SW480 (cell line): ENCODE measurements around the gene FERD3L.
"Not testable (repeated sequence)": the region's sequence is repeated elsewhere in the genome, so short reads cannot be mapped to it uniquely, and the experiment has no call there.

Source experiments
- DNase-seq: peaks from one replicate; pipeline ENCODE4 v3.0.0-alpha.2; 2016; ENCODE audit warnings: low spot score

The FERD3L gene, protein sequence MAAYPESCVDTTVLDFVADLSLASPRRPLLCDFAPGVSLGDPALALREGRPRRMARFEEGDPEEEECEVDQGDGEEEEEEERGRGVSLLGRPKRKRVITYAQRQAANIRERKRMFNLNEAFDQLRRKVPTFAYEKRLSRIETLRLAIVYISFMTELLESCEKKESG

DNA sequence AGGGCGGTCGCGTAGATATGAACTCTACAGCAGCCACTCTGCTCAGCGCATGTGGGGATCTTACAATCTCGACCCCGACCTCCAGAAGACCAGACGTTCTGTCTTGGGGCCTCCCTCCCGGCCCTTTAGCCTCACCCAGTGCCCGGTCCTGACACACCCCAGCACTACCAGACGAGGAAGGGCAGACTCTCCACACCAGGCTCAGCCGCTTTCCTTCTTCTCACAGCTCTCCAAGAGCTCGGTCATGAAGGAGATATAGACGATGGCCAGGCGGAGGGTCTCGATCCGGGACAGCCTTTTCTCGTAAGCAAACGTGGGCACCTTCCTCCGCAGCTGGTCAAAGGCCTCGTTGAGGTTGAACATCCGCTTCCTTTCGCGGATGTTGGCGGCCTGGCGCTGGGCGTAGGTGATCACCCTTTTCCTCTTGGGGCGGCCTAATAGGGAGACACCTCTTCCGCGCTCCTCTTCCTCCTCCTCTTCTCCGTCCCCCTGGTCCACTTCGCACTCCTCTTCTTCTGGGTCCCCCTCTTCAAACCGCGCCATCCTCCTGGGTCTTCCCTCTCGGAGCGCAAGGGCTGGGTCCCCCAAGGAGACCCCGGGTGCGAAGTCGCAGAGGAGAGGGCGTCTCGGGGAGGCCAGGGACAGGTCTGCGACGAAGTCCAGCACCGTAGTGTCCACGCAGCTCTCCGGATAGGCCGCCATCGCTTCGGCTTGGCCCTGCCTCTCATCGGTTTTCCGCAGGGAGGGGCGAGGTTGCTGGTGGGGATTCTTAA is at the start of gene FERD3L:
Gene FERD3L (minus strand): TSS at position 761 of the 773 bp plus-strand sequence. CDS start 59 bp downstream, at position 702.
- DNase-seq, result no peak

DNA sequence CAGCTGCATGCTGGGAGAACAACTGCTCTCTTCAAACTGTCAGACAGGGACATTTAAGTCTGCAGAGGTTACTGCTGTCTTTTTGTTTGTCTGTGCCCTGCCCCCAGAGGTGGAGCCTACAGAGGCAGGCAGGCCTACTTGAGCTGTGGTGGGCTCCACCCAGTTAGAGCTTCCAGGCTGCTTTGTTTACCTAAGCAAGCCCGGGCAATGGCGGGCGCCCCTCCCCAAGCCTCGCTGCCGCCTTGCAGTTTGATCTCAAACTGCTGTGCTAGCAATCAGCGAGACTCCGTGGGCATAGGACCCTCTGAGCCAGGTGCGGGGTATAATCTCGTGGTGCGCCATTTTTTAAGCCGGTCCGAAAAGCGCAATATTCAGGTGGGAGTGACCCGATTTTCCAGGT is 49.2 kb upstream of the FERD3L start:
- DNase-seq, result not testable (repeated sequence)

DNA sequence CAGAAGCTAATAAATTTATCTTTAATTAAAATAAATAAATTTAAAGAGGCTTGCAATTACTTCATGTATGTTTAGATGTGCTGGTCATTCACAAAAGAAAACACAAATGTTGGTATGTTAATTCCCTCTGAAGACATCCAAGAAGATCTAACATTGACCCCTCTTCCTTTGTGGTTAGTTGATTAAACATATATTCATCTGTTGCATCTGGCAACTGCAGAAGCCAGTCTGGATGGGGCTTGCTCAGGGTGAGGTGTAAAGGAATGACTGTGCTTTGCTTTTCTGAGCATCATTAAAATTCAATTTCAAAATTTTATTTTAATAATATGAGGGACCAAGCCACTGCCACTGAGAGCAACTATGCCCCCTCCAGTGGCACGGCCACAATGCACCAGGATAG is 36.4 kb upstream of the FERD3L start:
- DNase-seq, result no peak

DNA sequence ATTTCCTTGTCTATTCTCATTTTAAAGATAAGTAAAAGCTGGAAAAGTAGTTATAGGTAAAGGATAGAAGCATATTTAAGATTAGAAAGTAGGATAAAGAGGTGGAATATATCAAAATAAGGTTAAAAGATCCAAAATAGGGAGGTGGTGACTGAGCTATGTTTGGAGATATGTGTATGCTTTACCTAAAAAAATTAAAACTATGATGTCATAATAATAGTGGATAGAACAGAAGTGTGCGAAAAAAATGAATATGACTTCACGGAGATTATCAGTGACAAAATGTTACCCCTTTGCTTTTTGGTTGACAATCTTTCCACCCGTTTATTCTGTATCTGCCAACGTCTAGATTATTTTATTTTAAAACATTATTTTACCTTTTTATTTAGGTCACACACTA is 33.4 kb upstream of the FERD3L start:
- DNase-seq, result no peak

DNA sequence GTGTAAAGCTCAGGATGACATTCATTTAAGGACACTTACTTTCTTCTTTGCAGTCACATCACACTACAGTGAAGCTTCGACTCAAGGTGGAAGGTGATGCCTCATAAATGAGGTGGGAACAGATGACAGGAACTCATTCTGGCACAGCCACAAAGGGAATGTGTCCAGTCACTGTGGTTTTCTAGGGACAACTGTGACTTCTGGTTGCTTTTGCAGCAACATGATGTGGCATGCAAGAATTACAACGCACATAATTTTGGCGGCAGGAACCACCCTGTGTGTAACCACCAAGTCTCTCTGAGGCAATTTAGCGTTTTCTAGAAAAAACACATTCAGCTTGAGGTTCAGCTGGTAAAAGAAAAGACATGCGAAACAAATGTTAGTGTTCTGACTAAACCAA is 32.0 kb upstream of the FERD3L start:
- DNase-seq, result peak; percentile 89

DNA sequence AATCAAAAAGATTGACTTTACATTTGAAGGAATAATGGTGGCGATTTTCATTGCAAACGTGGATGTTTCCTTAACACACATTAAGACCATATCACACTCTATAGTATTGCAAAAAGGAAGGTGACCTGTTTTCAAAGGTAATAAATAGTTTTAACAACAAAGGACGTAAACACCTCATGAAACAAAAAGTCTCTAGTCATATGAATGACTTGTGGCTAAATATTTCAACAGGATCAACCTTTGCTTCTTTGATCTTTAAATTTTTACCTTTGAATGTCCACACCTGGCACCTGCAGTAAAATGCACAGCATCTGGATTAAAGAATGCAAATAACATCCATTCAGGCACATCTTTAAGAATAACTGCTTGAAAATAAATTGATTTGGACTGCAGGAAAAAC is 30.0 kb upstream of the FERD3L start:
- DNase-seq, result peak; percentile 92

DNA sequence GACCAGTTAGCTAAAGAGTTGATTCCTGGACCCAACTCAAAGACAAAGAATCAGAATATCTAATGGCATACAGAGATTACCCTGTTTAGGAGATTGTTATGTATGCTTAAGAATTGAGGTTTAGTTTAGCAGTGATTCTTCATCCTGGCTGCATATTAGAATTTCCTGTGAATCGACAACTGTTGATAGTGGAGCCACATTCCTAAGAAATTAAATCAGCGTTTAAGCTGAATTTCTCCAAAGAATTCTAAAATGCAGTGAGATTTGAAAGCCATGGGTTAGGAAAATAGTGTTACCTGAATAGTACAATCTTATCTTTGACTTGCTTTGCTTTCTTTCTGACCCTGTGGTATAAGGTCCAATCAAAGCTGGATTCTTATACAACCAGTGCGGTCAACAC is 16.4 kb upstream of the FERD3L start:
- no peak for DNase-seq

DNA sequence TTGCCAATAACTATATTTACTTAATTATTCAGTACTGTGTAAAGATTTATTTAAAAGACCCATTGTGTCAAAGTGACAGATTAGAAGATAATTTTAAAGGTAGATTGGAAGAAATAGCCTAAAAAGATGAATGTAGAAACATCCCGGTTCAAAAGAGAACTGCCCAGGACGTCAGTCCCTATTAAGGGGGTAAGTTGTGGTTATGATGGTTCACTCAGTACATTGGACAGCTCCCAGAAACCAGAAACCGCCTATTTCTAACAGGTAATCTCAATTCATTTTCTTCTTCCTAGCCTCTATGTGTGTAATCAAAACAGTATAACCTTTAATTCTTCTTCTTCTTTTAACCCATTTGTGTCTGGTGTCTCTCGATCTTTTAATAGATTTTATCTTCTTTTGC is 1.5 kb upstream of the FERD3L start:
- no peak for DNase-seq

DNA sequence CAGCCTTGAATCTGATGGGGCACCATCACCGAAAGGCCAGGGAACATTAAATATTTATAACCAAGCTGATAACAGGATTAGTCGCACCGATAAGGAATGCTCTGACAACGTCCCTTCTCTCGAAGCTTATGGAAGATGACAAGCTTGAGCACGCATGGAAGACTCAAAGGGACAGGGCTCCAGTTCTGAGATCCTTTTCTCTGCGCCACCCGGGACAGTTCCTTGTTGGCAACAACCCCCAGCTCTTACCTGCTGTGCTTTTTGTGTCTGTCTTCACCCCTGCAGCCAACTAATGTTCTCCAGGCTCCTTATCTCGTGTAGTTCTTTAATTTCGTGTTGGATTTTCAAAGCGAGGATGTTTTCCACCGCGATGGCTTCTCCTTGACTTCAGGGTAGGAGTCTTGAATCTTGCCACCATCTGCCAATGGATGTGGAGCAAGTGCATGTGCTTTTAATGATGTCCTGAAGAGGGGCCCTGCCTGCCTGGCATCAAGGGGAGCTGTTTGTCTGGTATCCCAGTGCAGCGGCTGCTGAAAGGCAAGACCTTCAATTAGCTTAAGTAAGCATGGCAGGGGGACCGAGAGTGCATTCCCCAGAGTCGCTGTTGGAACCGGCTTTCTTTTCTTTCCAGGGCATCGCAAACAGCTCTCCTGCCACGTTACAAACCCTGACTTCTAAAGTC is 354 bp upstream of the FERD3L start:
- DNase-seq, result no peak

DNA sequence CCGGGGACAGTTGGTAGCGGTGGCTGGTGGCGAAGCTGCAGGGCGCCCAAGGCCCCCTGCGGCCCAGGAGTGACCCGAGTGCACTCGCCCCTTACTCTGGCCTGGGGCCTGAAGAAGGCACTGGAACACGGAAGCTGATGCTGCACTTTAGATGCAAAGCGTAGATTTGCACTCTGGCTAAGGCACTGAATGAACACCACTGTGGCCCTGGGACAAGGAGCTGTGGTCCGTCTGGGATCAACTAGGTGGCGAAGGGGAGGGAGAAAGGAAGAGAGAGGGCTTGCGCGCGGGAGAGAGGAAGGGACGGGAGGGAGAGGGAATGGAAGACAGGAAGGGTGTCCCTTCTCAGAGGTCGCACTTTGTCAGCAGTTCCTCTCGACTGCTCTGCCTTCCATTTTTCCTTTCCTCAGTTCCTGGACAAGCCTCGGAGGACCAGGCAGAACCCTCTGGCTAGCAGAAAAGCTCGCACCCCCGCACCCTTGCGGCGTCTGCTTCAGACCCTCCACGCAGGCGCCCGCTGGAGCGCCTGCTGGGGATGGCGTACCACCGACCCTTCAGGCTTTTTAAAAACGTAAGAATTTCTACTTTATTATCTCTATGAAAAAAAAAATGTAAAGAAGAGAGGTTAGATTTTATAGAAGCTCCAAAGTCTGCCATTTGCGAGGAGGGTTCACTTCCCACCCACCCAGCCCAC is 1.2 kb downstream of the FERD3L start:
- no peak for DNase-seq

DNA sequence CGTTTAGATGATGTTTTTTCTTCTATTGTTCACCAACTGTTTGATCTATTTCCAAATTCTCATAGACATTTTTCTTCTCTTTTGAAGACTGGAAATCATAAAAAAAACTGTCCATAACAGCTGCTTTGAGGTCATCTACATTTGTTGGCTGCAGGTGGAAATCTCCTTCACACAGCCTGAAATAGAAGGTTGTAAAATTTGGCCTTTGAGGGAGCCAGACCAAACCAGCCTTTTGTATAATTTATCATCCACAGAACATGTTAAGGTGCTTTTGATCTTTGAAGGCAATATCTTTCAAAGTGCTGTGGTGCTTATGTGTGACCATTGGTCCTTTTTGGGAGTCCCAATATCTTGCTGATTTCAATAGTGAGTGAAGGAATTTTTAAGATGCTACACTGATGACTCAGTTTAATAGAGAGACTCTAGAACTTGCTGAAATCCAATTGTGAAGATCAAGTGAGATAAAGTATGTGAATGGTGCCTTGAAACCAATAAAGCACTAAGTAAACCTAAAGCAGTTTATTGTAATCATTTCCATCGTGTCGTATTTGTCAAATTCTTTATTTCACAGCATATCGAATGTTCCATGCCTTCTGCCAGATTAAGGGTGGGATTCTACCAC is 5.4 kb downstream of the FERD3L start:
- DNase-seq, result peak; percentile 67

DNA sequence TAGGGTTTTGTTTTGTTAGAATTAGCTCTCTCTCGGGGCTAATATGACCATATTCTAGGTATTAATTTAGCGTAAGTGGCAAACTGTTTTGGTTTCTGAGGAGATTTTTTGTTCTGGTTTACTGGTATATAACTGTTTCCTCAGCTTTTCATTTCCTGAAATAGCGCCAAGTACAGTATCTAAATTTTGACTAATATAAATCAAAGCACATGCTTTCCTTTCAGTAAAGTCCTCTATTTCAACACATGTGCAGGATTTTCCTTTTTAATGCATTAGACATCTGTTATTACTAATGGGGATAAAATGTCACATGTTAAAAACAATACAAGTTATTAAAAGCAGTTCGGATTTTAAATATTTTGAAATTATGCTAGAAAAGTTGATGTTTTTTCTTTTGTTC is 11.3 kb downstream of the FERD3L start:
- no peak for DNase-seq

DNA sequence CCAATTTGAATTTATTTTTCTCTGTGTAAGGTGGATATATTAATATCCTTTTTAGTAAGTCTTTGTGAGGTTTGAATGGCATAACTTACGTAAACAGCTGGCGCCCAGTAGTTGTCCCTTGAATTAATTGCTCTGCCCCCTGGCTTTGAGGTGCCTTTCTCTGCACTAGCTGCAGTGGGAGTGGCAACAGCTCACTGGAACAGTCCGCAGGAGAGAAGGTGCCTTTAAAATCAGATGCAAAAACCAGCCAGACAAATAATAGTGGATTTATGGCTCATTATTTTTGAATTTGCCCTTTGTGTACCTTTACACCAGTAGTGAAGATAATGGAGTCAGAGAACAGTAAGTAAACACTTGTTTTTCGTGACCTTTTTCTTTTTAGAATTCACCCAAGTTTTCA is 11.8 kb downstream of the FERD3L start:
- DNase-seq, result peak; percentile 63

DNA sequence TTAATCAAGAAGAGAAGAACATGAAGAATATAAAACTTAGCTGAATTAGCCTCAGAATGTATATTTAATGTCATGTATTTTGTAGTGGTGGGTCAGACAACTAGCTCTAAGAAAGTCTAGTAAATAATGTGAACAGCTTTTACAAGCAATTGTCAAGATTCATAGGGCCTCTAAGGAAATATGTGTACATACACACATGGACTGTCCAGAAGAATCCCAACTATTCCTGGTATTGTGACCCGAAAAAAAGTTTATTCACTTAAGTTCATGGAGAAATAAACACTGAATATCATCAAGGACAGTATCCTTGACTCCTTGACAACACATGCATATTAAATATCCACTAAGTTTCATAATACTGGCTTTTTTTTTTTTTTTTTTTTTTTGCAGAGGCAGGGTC is 16.4 kb downstream of the FERD3L start:
- DNase-seq, result no peak

DNA sequence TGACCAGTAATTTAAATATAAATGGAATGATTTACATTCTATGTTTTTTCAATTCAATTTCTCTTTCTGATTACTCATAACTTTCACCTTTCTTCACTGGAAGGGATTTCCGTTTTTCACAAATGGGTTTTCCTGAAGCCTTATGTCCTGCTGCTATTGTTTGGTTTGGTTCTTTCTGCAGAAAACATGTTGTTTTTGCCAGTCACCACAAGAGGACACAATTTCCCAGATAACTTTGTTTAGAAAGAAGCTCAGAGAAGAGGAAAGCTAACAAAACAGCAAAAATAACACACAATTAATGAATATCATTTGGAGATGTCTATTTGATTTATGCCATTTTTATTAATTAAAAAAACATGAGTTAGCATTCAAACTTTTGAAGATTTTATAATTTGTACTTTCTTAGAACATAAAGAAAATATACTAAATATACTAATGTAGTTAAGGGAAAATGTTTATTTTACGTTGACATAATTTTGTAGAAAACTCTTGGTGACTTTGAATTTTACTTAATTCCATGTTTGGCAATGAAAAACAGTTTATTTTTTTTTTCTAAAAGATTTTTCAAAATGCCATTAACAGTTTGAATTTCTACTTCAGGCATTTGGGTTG is 23.1 kb downstream of the FERD3L start:
- peak; percentile 74 for DNase-seq

DNA sequence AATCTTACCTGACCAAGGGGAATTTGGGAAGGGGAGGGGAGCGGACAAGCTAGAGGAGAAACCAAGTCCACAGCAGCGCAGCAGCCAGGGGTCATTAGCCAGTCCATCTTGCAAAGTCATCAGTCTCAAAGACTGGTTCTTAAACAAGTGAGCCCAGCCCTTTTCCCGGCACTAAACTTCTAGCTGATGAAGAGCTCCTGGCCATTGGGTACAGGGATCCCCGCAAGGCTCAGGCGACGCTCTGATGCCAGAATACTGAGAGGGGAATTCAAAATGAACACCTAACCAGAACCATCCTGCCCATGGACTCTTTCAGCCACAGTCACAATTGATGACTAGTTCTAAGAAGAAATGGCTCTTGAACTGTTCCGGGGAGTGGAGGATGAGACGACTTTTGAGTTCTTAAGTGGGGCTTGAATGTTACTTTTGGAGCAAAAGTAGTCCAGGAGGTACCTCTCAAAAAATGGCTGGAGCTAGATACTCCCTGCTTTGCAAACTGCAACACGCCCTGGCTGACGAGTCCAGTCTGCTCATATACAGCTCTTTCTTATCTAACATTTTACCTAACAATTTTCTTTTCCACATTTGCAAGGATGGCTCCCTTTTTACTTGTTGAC is 25.2 kb downstream of the FERD3L start:
- DNase-seq, result no peak

DNA sequence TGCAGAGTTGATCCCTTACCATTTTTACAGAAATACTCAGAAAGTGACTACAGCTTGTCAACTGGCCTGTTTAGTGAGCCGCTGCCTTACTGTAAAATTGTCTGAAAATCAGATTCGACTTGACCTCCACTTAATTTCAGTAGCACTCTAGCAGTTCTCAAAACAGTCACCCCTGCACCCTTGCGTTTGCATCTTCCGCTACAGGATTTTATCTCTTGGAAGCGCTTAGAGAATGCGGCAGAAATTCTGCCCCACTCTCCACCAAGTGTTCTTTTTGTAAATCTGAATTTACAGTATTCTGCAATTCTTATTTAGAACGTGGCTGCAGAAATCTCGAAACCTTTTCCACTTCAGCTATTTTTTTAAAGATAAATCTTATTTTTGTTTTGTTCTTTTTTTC is 25.8 kb downstream of the FERD3L start:
- no peak for DNase-seq

DNA sequence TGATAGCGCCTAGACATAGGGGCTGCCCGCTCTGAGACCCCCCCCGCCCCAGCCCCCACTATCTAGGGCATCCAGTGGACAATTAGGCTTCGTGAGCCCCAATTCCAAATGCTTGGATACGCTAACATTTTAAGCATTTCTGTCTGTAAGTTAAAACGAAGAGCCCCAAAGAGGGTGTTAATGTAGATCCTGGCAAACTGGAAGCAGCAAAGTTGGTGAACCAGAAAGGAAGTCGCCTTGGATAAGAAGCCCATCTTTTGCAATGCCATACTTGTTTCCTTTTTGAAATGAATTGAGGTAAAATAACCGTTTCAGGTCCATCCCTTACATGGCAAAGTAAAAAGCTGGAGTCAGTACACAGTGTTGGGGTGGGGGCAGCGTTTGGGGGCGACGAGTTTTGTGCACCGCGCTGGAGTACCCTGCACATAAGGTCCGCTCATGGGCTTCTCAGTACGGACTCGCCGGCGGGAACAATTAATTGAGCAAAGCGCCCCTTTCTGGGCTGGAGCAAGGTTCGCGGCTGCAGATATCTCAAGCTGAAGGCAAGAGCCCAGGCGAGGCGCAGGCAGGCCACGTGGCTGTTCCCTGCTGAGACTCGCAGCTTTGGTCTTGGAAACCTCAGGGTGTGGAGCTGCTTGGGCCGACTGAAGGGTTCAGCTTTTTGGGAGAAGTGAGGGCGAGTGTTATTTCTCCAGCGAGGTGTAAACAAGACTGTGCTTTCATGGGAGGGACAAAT is 26.4 kb downstream of the FERD3L start:
- no peak for DNase-seq

DNA sequence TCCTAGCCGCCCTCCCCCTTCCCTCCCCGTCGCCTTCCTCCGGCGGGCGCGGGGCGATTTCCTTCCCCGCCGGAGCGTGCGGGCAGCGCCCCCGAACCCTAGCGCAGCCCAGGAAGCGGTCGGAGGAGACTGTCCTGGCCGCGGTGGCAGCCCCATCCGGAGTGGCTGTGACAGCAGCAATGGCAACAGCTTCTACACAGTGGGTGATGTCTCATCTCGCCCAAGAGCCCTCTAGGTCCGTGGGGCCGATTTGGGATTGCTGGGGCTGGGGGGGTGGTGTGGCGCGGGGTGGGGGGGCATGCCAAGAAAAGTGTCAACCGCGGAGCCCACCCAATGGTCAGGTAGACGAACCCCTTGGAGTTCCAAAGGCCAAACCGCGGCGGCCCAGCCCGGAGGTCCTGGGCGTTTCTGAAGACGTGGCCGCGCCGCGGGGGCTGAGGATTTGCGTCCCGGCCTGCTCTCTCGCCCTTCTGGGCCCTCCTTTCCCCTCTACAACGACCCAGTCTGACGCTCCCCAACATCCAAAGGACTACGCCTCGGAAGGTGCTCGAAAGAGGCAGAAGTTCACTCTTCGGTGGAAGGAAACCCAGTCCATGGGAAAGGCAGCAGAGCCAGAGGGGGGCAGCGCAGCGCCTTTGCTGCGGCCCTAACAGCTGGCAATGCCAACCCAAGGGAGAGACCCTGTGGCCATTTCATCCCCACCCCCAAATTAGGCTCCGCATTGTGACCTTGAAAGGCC is 27.2 kb downstream of the FERD3L start:
- DNase-seq, result no peak
